ENCODE measurements around the gene CAPN15. TPM values are rescaled to one million over a fixed set of nuclear protein-coding genes. Genes with fewer than 3 reads are reported as not detected.
"Not testable (repeated sequence)": the region's sequence is repeated elsewhere in the genome, so short reads cannot be mapped to it uniquely, and the experiment has no call there.

Gene CAPN15
- total RNA-seq, 1 donor = 43.9 TPM

- no peak overlapping the region for H3K4me3 ChIP-seq (ENCODE audit: low read depth, low read length)
- DNase-seq (ENCODE audit: low read depth) = no peak
- TF ChIP-seq, protein P1, sequence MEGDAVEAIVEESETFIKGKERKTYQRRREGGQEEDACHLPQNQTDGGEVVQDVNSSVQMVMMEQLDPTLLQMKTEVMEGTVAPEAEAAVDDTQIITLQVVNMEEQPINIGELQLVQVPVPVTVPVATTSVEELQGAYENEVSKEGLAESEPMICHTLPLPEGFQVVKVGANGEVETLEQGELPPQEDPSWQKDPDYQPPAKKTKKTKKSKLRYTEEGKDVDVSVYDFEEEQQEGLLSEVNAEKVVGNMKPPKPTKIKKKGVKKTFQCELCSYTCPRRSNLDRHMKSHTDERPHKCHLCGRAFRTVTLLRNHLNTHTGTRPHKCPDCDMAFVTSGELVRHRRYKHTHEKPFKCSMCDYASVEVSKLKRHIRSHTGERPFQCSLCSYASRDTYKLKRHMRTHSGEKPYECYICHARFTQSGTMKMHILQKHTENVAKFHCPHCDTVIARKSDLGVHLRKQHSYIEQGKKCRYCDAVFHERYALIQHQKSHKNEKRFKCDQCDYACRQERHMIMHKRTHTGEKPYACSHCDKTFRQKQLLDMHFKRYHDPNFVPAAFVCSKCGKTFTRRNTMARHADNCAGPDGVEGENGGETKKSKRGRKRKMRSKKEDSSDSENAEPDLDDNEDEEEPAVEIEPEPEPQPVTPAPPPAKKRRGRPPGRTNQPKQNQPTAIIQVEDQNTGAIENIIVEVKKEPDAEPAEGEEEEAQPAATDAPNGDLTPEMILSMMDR (IDR thresholded peaks at IDR 0.05; ENCODE audit: insufficient read depth, low read length) = no peak
Observed at GRCh38 chr16:500709-501108, 26.8 kb upstream of the CAPN15 start.

- H3K4me3 ChIP-seq (ENCODE audit: low read depth, low read length) = no peak overlapping the region
- DNase-seq (ENCODE audit: low read depth) = no peak
- TF ChIP-seq, protein P1 (IDR thresholded peaks at IDR 0.05; ENCODE audit: insufficient read depth, low read length) = no peak
Observed at GRCh38 chr16:502179-502943, 25.2 kb upstream of the CAPN15 start.

DNA sequence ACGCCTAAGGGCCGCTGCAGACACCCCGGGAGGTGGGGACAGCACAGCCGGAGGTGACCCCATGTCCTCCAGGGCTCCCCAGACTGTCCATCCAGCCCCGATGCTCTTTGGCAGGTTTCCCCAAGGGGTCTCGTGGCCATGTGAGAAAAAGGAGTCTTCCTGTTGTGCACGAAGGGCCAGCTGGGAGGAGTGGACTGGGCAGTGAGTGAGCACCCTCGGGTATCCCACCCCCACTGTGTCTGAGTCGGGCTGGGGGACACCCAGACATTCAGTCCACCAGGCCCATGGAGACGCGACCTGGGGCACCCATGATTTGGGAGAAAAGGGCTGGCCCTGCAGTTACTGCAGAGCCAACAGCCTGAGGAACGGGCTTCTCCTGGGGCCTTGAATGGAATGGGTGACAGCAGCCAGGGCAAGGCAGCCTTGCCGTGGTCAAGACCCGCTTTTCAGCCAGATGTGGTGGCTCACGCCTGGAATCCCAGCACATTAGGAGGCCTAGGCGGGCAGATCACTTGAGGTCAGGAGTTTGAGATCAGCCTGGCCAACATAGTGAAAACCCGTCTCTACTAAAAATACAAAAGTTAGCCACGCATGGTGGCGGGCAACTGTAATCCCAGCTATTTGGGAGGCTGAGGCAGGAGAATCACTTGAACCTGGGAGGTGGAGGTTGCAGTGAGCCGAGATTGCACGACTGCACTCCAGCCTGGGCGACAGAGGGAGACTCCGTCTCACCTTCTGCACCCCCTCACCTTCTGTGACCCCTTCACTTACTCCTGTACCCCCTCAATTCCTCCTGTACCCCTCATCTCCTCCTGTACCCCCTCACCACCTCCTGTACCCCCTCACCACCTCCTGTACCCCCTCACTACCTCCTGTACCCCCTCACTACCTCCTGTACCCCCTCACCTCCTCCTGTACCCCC is 24.1 kb upstream of the CAPN15 start:
- no peak for DNase-seq (ENCODE audit: low read depth)
- no peak overlapping the region for H3K4me3 ChIP-seq (ENCODE audit: low read depth, low read length)
- TF ChIP-seq, protein P1 (IDR thresholded peaks at IDR 0.05; ENCODE audit: insufficient read depth, low read length) = no peak

DNA sequence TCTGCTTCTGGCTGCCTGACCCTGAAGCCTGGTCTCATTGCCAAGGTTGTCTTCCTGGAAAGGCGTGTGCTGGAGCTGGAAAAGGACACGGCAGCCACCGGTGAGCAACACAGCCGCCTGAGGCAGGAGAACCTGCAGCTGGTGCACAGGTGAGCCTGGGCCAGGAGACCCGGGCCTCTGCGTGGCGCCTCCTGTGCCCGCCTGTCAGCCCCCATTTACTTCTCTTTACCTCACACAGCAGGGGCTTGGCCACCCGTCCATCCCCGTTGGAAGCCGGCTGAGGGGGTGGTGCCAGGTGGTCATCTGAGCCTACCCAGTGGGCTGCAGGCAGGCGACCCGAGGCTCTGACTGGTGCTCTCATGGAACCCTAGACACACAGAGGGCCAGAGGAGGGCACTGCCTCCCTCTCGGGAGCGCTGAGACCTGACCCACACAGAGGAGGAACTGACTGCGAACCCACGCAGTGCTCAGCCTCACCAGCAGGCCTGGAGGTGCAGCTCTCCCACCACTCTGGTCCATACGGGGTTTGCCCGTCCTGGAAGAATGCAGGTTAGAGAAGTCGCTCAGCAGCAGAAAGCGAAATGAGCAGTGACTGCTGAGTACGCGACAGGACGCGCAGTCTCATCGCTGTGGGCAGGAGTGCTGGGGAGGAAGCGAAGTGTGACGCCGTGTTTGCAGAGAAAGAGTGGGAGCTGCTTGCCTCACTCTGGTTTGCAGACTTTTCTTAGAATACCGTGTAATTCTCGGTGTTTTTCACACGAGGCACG is 21.9 kb upstream of the CAPN15 start:
- no peak overlapping the region for H3K4me3 ChIP-seq (ENCODE audit: low read depth, low read length)
- DNase-seq (ENCODE audit: low read depth) = no peak
- TF ChIP-seq, protein P1 (IDR thresholded peaks at IDR 0.05; ENCODE audit: insufficient read depth, low read length) = no peak

DNA sequence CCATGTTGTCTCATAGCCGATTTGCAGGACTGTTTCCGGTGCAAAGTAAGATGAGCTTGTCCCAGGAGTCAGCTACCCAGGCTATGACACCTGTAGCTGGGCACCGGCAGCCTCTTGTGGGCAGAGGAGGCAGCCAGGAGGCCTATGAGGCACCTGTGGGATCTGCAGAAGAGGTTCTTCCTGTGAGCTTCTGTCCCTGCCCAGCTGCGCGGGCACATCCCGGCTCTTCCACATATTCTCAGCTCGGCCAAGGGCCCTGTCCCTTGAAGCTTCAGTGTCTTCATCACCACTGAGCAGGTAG is 21.3 kb upstream of the CAPN15 start:
- H3K4me3 ChIP-seq (ENCODE audit: low read depth, low read length) = no peak overlapping the region
- no peak for DNase-seq (ENCODE audit: low read depth)
- TF ChIP-seq, protein P1 (IDR thresholded peaks at IDR 0.05; ENCODE audit: insufficient read depth, low read length) = no peak

DNA sequence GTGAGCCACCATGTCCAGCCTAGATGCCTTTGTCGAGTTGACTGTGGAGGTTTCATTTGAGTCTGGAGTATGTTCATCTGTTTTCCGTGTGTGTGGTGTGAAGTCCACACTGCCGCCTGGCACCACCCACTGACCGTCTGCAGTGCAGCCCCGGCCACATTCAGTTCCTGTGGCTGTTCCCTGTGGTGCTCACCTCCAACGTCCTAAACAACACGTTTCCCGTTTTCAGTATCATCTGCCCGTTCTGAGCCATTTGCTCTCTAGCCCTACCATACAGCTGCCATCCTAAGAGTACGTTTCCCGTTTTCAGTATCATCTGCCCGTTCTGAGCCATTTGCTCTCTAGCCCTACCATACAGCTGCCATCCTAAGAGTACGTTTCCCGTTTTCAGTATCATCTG is 20.0 kb upstream of the CAPN15 start:
- H3K4me3 ChIP-seq (ENCODE audit: low read depth, low read length); DNase-seq (ENCODE audit: low read depth): not testable (repeated sequence)

- TF ChIP-seq, protein P1 (IDR thresholded peaks at IDR 0.05; ENCODE audit: insufficient read depth, low read length) = no peak
- no peak for DNase-seq (ENCODE audit: low read depth)
- no peak overlapping the region for H3K4me3 ChIP-seq (ENCODE audit: low read depth, low read length)
Observed at GRCh38 chr16:507996-508395, 19.5 kb upstream of the CAPN15 start.
